Measurements from ENCODE around the gene KCNJ6.

KCNJ6 gene

DNA sequence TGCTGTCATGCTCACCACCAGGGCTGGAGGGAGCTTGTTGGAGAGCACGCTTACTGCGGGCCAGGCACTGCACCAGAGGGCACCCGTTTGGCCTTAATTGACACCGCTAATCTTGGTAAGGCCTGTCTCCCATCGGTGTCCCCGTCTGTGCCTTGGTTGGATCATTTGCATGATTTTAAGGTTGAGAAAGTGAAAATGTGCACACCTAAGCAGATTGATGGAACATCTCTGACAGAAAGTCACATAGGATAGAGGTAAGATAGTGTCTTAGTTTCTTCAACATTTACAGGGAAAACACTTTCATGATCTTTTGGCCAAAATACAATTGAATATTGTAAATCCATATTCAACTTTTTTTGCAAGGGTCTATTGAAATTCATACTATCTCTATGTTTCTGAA, 255.5 kb downstream of the KCNJ6 start:
- ATAC-seq, result no peak
- no peak for TF ChIP-seq CSDC2 (CRISPR knock-in tag; IDR thresholded peaks at IDR 0.05)
- TF ChIP-seq ZFP30 (CRISPR knock-in tag; IDR thresholded peaks at IDR 0.05), result no peak
- TF ChIP-seq, protein P1, sequence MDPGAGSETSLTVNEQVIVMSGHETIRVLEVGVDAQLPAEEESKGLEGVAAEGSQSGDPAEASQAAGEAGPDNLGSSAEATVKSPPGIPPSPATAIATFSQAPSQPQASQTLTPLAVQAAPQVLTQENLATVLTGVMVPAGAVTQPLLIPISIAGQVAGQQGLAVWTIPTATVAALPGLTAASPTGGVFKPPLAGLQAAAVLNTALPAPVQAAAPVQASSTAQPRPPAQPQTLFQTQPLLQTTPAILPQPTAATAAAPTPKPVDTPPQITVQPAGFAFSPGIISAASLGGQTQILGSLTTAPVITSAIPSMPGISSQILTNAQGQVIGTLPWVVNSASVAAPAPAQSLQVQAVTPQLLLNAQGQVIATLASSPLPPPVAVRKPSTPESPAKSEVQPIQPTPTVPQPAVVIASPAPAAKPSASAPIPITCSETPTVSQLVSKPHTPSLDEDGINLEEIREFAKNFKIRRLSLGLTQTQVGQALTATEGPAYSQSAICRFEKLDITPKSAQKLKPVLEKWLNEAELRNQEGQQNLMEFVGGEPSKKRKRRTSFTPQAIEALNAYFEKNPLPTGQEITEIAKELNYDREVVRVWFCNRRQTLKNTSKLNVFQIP (CRISPR knock-in tag; IDR thresholded peaks at IDR 0.05; ENCODE audit: borderline replicate concordance, low read depth), result no peak
- TF ChIP-seq, protein P2, sequence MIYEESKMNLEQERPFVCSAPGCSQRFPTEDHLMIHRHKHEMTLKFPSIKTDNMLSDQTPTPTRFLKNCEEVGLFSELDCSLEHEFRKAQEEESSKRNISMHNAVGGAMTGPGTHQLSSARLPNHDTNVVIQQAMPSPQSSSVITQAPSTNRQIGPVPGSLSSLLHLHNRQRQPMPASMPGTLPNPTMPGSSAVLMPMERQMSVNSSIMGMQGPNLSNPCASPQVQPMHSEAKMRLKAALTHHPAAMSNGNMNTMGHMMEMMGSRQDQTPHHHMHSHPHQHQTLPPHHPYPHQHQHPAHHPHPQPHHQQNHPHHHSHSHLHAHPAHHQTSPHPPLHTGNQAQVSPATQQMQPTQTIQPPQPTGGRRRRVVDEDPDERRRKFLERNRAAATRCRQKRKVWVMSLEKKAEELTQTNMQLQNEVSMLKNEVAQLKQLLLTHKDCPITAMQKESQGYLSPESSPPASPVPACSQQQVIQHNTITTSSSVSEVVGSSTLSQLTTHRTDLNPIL (CRISPR knock-in tag; IDR thresholded peaks at IDR 0.05; ENCODE audit: low read depth), result no peak
- TF ChIP-seq, protein P3, sequence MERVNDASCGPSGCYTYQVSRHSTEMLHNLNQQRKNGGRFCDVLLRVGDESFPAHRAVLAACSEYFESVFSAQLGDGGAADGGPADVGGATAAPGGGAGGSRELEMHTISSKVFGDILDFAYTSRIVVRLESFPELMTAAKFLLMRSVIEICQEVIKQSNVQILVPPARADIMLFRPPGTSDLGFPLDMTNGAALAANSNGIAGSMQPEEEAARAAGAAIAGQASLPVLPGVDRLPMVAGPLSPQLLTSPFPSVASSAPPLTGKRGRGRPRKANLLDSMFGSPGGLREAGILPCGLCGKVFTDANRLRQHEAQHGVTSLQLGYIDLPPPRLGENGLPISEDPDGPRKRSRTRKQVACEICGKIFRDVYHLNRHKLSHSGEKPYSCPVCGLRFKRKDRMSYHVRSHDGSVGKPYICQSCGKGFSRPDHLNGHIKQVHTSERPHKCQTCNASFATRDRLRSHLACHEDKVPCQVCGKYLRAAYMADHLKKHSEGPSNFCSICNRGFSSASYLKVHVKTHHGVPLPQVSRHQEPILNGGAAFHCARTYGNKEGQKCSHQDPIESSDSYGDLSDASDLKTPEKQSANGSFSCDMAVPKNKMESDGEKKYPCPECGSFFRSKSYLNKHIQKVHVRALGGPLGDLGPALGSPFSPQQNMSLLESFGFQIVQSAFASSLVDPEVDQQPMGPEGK (CRISPR knock-in tag; IDR thresholded peaks at IDR 0.05; ENCODE audit: borderline replicate concordance), result no peak
- TF ChIP-seq, protein P4, sequence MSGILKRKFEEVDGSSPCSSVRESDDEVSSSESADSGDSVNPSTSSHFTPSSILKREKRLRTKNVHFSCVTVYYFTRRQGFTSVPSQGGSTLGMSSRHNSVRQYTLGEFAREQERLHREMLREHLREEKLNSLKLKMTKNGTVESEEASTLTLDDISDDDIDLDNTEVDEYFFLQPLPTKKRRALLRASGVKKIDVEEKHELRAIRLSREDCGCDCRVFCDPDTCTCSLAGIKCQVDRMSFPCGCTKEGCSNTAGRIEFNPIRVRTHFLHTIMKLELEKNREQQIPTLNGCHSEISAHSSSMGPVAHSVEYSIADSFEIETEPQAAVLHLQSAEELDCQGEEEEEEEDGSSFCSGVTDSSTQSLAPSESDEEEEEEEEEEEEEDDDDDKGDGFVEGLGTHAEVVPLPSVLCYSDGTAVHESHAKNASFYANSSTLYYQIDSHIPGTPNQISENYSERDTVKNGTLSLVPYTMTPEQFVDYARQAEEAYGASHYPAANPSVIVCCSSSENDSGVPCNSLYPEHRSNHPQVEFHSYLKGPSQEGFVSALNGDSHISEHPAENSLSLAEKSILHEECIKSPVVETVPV (CRISPR knock-in tag; IDR thresholded peaks at IDR 0.05), result no peak
- no peak for TF ChIP-seq TOX (CRISPR knock-in tag; IDR thresholded peaks at IDR 0.05; ENCODE audit: borderline replicate concordance)
- no peak for TF ChIP-seq ZNF8 (CRISPR knock-in tag; IDR thresholded peaks at IDR 0.05)
- TF ChIP-seq BACH2 (CRISPR knock-in tag; IDR thresholded peaks at IDR 0.05; ENCODE audit: borderline replicate concordance), result no peak
- no peak for TF ChIP-seq ISL1 (CRISPR knock-in tag; IDR thresholded peaks at IDR 0.05)
- TF ChIP-seq ZFP3 (CRISPR knock-in tag; IDR thresholded peaks at IDR 0.05), result no peak
- TF ChIP-seq GLIS3 (CRISPR knock-in tag; IDR thresholded peaks at IDR 0.05), result no peak
- no peak for TF ChIP-seq ARNTL (CRISPR knock-in tag; IDR thresholded peaks at IDR 0.05; ENCODE audit: borderline replicate concordance, low read depth)
- TF ChIP-seq ZNF70 (CRISPR knock-in tag; IDR thresholded peaks at IDR 0.05), result no peak
- TF ChIP-seq, protein P5, sequence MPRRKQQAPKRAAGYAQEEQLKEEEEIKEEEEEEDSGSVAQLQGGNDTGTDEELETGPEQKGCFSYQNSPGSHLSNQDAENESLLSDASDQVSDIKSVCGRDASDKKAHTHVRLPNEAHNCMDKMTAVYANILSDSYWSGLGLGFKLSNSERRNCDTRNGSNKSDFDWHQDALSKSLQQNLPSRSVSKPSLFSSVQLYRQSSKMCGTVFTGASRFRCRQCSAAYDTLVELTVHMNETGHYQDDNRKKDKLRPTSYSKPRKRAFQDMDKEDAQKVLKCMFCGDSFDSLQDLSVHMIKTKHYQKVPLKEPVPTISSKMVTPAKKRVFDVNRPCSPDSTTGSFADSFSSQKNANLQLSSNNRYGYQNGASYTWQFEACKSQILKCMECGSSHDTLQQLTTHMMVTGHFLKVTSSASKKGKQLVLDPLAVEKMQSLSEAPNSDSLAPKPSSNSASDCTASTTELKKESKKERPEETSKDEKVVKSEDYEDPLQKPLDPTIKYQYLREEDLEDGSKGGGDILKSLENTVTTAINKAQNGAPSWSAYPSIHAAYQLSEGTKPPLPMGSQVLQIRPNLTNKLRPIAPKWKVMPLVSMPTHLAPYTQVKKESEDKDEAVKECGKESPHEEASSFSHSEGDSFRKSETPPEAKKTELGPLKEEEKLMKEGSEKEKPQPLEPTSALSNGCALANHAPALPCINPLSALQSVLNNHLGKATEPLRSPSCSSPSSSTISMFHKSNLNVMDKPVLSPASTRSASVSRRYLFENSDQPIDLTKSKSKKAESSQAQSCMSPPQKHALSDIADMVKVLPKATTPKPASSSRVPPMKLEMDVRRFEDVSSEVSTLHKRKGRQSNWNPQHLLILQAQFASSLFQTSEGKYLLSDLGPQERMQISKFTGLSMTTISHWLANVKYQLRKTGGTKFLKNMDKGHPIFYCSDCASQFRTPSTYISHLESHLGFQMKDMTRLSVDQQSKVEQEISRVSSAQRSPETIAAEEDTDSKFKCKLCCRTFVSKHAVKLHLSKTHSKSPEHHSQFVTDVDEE (CRISPR knock-in tag; IDR thresholded peaks at IDR 0.05), result no peak
- TF ChIP-seq RARB (CRISPR knock-in tag; IDR thresholded peaks at IDR 0.05), result no peak
- TF ChIP-seq TCF4 (CRISPR knock-in tag; IDR thresholded peaks at IDR 0.05; ENCODE audit: borderline replicate concordance), result no peak
- no peak for TF ChIP-seq ZC3H10 (CRISPR knock-in tag; IDR thresholded peaks at IDR 0.05)

DNA sequence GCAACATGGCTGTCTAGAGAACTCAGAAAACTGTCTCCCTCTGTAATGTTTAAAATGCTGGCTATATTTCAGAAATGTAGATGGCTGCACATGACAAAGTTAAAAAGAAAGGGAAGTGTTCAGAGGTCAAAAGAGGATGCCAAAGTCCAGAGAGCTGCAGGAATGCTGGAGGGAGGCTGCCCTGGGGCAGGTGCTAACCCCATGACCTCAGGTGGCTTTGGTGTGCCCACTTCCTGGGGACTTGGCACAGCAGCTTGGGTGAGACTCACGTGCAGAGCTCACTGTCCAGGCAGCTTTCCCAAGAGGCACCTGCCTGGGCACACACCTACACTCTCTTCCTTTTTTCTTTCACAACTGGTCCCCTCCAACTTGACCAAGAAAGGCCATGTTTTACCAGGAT, 256.4 kb downstream of the KCNJ6 start:
- ATAC-seq, result no peak
- TF ChIP-seq ZNF8 (CRISPR knock-in tag; IDR thresholded peaks at IDR 0.05), result no peak
- TF ChIP-seq, protein P5 (CRISPR knock-in tag; IDR thresholded peaks at IDR 0.05), result no peak
- TF ChIP-seq ZNF565 (CRISPR knock-in tag; conservative IDR thresholded peaks at IDR 0.05; ENCODE audit: low read depth), result no peak
- TF ChIP-seq OSR1 (CRISPR knock-in tag; IDR thresholded peaks at IDR 0.05), result no peak
- TF ChIP-seq, protein P4 (CRISPR knock-in tag; IDR thresholded peaks at IDR 0.05), result no peak

Data from SK-N-SH treated with all-trans-retinoic acid at 6 μM for 48 hours (cell line).